Mesenchymal stem cell (in vitro differentiated cells and primary cell): Measurements from ENCODE around the gene ZDBF2.

ENCODE experiments used
- DNase-seq: peaks from one replicate; pipeline ENCODE4 v3.0.0-alpha.2; 2013
- H2AFZ ChIP-seq: one replicate; pipeline ENCODE4 v1.6.1; 2013; ENCODE audit warnings: low read depth, mild to moderate bottlenecking, control low read depth, inconsistent platforms, low read length, moderate library complexity
- H2AK5ac ChIP-seq: 2 replicates; pipeline ENCODE4 v1.6.1; 2013; ENCODE audit warnings: low read length, moderate library complexity, mild to moderate bottlenecking, inconsistent platforms; ENCODE audit not compliant: severe bottlenecking
- H2BK120ac ChIP-seq: one replicate; pipeline ENCODE4 v1.6.1; 2013; ENCODE audit warnings: low read depth, mild to moderate bottlenecking, inconsistent platforms, low read length, moderate library complexity
- H2BK12ac ChIP-seq, 2 experiments: one replicate each; pipeline ENCODE4 v1.6.1; 2013; ENCODE audit warnings: inconsistent platforms in 2 of 2, low read length in 2 of 2, mild to moderate bottlenecking in 2 of 2, moderate library complexity in 2 of 2, control low read depth in 1 of 2
- H2BK15ac ChIP-seq: one replicate; pipeline ENCODE4 v1.6.1; 2013; ENCODE audit warnings: mild to moderate bottlenecking, low read depth, inconsistent platforms; ENCODE audit not compliant: poor library complexity, severe bottlenecking
- H2BK5ac ChIP-seq: 2 replicates; pipeline ENCODE4 v1.6.1; 2013; ENCODE audit warnings: low read depth, mild to moderate bottlenecking, low read length, control low read depth, inconsistent platforms; ENCODE audit not compliant: poor library complexity, severe bottlenecking
- H3K14ac ChIP-seq, 2 experiments: one replicate each; pipeline ENCODE4 v1.6.1; 2013; ENCODE audit warnings: inconsistent platforms in 2 of 2, low read length in 2 of 2, control low read depth in 1 of 2, mild to moderate bottlenecking in 1 of 2, moderate library complexity in 1 of 2
- H3K18ac ChIP-seq, 2 experiments: one replicate each; pipeline ENCODE4 v1.6.1; 2013; ENCODE audit warnings: inconsistent platforms in 2 of 2, low read length in 2 of 2, control low read depth in 1 of 2, low read depth in 1 of 2, mild to moderate bottlenecking in 1 of 2
- H3K23ac ChIP-seq, 2 experiments: one replicate each; pipeline ENCODE4 v1.6.1; 2013; ENCODE audit warnings: inconsistent platforms in 2 of 2, low read length in 2 of 2, mild to moderate bottlenecking in 2 of 2, moderate library complexity in 2 of 2, control low read depth in 1 of 2
- H3K27ac ChIP-seq: 2 replicates; pipeline ENCODE4 v1.5.1; 2013; ENCODE audit warnings: mild to moderate bottlenecking, moderate library complexity, low read length, control low read depth, inconsistent platforms; ENCODE audit not compliant: poor library complexity, severe bottlenecking
- H3K27me3 ChIP-seq, 2 experiments: 2 replicates each; pipeline versions ENCODE4 v1.6.1 to v1.7.0; 2013; ENCODE audit warnings: low read length in 2 of 2, mild to moderate bottlenecking in 2 of 2, moderate library complexity in 2 of 2, control low read depth in 1 of 2, inconsistent platforms in 1 of 2; ENCODE audit not compliant: control insufficient read depth in 1 of 2, insufficient read depth in 1 of 2
- H3K36me3 ChIP-seq, 2 experiments: 2 replicates each; pipeline versions ENCODE4 v1.6.1 to v1.7.0; 2013; ENCODE audit warnings: low read length in 2 of 2, control low read depth in 1 of 2, inconsistent platforms in 1 of 2, low read depth in 1 of 2, mild to moderate bottlenecking in 1 of 2; ENCODE audit not compliant: insufficient read depth in 2 of 2, control insufficient read depth in 1 of 2
- H3K4ac ChIP-seq, 2 experiments: one replicate each; pipeline ENCODE4 v1.6.1; 2013; ENCODE audit warnings: inconsistent platforms in 2 of 2, low read length in 2 of 2, mild to moderate bottlenecking in 2 of 2, moderate library complexity in 2 of 2, control low read depth in 1 of 2, low read depth in 1 of 2
- H3K4me1 ChIP-seq: 2 replicates; pipeline ENCODE4 v1.6.1; 2013; ENCODE audit warnings: low read depth, low read length, control low read depth; ENCODE audit not compliant: control insufficient read depth, insufficient read depth
- H3K4me2 ChIP-seq: 2 replicates; pipeline ENCODE4 v1.6.1; 2013; ENCODE audit warnings: low read length, mild to moderate bottlenecking, inconsistent platforms; ENCODE audit not compliant: poor library complexity, severe bottlenecking
- H3K4me3 ChIP-seq, 2 experiments: 2 replicates each; pipeline versions ENCODE4 v1.5.1 to v1.7.0; 2013; ENCODE audit warnings: low read length in 2 of 2, mild to moderate bottlenecking in 2 of 2, control low read depth in 1 of 2, low read depth in 1 of 2; ENCODE audit not compliant: insufficient read depth in 1 of 2
- H3K79me1 ChIP-seq: replicated peaks from 2 replicates; pipeline ENCODE4 v1.6.1; 2013; ENCODE audit warnings: mild to moderate bottlenecking, control low read depth, low read length, inconsistent platforms; ENCODE audit not compliant: poor library complexity, severe bottlenecking
- H3K9ac ChIP-seq: 2 replicates; pipeline ENCODE4 v1.7.0; 2013; ENCODE audit warnings: mild to moderate bottlenecking, low read length, moderate library complexity
- H3K9me3 ChIP-seq: 2 replicates; pipeline ENCODE4 v1.7.0; 2013; ENCODE audit warnings: mild to moderate bottlenecking, low read length; ENCODE audit not compliant: control insufficient read depth
- H4K8ac ChIP-seq: one replicate; pipeline ENCODE4 v1.6.1; 2013; ENCODE audit warnings: inconsistent platforms, mild to moderate bottlenecking, low read length, moderate library complexity
- H4K91ac ChIP-seq: one replicate; pipeline ENCODE4 v1.6.1; 2013; ENCODE audit warnings: mild to moderate bottlenecking, low read length, inconsistent platforms
- WGBS: methylation state at CpG from one replicate; pipeline ENCODE4 v1.1.7; 2013; ENCODE audit warnings: mixed read lengths; 5-methylcytosine and 5-hydroxymethylcytosine counted together

Gene ZDBF2

GRCh38 chr2:206240327-206240726 is 34.1 kb upstream of the ZDBF2 start:
- H3K4me1 ChIP-seq, result no peaks in the 10 kb centered on the region
- H3K4me3 ChIP-seq, result no peak overlapping the region
- H2AK5ac ChIP-seq, result no peak overlapping the region
- H3K27ac ChIP-seq, result no peak overlapping the region
- no peak for DNase-seq
- no peak overlapping the region for H2BK120ac ChIP-seq
- H2BK15ac ChIP-seq, result no peak overlapping the region
- H2AFZ ChIP-seq, result no peak overlapping the region
- no peak overlapping the region for H4K8ac ChIP-seq
- no peak overlapping the region for H3K4me2 ChIP-seq
- H3K36me3 ChIP-seq, result no peaks in the 10 kb centered on the region
- H3K4ac ChIP-seq, result no peak overlapping the region
- WGBS, result 49% methylated on average over 3 of the region's 3 CpGs
- no peak overlapping the region for H3K18ac ChIP-seq
- H3K9me3 ChIP-seq, result peaks cover 5% of the 10 kb centered on the region
- no peaks in the 10 kb centered on the region for H3K79me1 ChIP-seq
- H4K91ac ChIP-seq, result no peak overlapping the region
- no peak overlapping the region for H3K9ac ChIP-seq
- no peak overlapping the region for H3K23ac ChIP-seq
- no peak overlapping the region for H3K14ac ChIP-seq
- H2BK5ac ChIP-seq, result no peak overlapping the region
- H3K27me3 ChIP-seq, result no peaks in the 10 kb centered on the region
- no peak overlapping the region for H2BK12ac ChIP-seq

- Histone ChIP-seq H3K27me3 (no peaks in the 10 kb centered on the region), H3K4me1 (no peaks in the 10 kb centered on the region), H4K91ac (no peak overlapping the region), H3K4me2 (no peak overlapping the region), H2BK12ac (no peak overlapping the region), H2BK120ac (no peak overlapping the region), H3K79me1 (no peaks in the 10 kb centered on the region), H3K23ac (no peak overlapping the region), H3K27ac (no peak overlapping the region), H2BK15ac (no peak overlapping the region), H3K4me3 (no peak overlapping the region), H2AFZ (no peak overlapping the region), H4K8ac (no peak overlapping the region), H3K9ac (no peak overlapping the region), H3K9me3 (no peaks in the 10 kb centered on the region), H3K36me3 (no peaks in the 10 kb centered on the region), H3K18ac (no peak overlapping the region), H2AK5ac (no peak overlapping the region), H3K4ac (no peak overlapping the region), H3K14ac (no peak overlapping the region), H2BK5ac (no peak overlapping the region)
- no peak for DNase-seq
- WGBS, result 78% methylated on average over 3 of the region's 4 CpGs
These were observed 32.7 kb upstream of the ZDBF2 start for GRCh38 chr2:206241736-206242135.

GRCh38 chr2:206245265-206245672 is 29.2 kb upstream of the ZDBF2 start:
- H4K91ac ChIP-seq, result no peak overlapping the region

GRCh38 chr2:206250041-206250897 is 24.2 kb upstream of the ZDBF2 start:
- WGBS, result 42% methylated on average over 43 of the region's 45 CpGs
- H4K8ac ChIP-seq, result no peak overlapping the region
- H3K9me3 ChIP-seq, result no peaks in the 10 kb centered on the region
- no peak overlapping the region for H3K27ac ChIP-seq
- no peak overlapping the region for H2BK120ac ChIP-seq
- no peak overlapping the region for H2BK12ac ChIP-seq
- H2AK5ac ChIP-seq, result no peak overlapping the region
- no peaks in the 10 kb centered on the region for H3K36me3 ChIP-seq
- no peak overlapping the region for H3K9ac ChIP-seq
- no peaks in the 10 kb centered on the region for H3K79me1 ChIP-seq
- H3K4ac ChIP-seq, result no peak overlapping the region
- no peak overlapping the region for H2BK15ac ChIP-seq
- H3K4me1 ChIP-seq, result no peaks in the 10 kb centered on the region
- peak overlapping the region in 1 of 2 experiments; percentile 67 for H3K4me3 ChIP-seq
- DNase-seq, result peak; percentile 36
- no peak overlapping the region for H3K14ac ChIP-seq
- peaks cover 45 to 46% of the 10 kb centered on the region in 2 experiments for H3K27me3 ChIP-seq
- H2AFZ ChIP-seq, result no peak overlapping the region
- H4K91ac ChIP-seq, result no peak overlapping the region
- H2BK5ac ChIP-seq, result no peak overlapping the region
- no peak overlapping the region for H3K18ac ChIP-seq
- H3K4me2 ChIP-seq, result no peak overlapping the region
- no peak overlapping the region for H3K23ac ChIP-seq

More at GRCh38 chr2:206245265-206245672, 29.2 kb upstream of the ZDBF2 start:
- Histone ChIP-seq H3K4ac (no peak overlapping the region), H3K27ac (no peak overlapping the region), H2AK5ac (no peak overlapping the region), H4K8ac (no peak overlapping the region), H2AFZ (no peak overlapping the region), H3K4me1 (no peaks in the 10 kb centered on the region), H3K18ac (no peak overlapping the region), H3K79me1 (no peaks in the 10 kb centered on the region), H3K14ac (no peak overlapping the region), H3K23ac (no peak overlapping the region), H2BK15ac (no peak overlapping the region), H3K9ac (no peak overlapping the region), H3K4me3 (no peak overlapping the region), H3K36me3 (no peaks in the 10 kb centered on the region), H3K27me3 (peaks cover 4 to 12% of the 10 kb centered on the region in 2 experiments), H2BK120ac (no peak overlapping the region), H2BK12ac (no peak overlapping the region), H2BK5ac (no peak overlapping the region), H3K9me3 (no peaks in the 10 kb centered on the region), H3K4me2 (no peak overlapping the region)
- 71% methylated on average over 2 of the region's 2 CpGs for whole genome bisulfite sequencing
- DNase-seq, result no peak
